KMS-11 (cell line): Measurements from ENCODE around the gene NTRK3.

Experiments
- H2AFZ ChIP-seq: fragments of 200-600 bp; sonication (generic); 2 replicates; pipeline ENCODE4 v1.6.1; 2016; ENCODE audit warnings: antibody characterized with exemption, mixed run types, low read depth
- H3K27ac ChIP-seq: fragments of 200-600 bp; sonication (generic); 2 replicates; pipeline ENCODE4 v1.6.1; 2016; ENCODE audit warnings: mild to moderate bottlenecking, mixed run types
- H3K27me3 ChIP-seq: fragments of 200-600 bp; sonication (generic); 2 replicates; pipeline ENCODE4 v1.6.1; 2017; ENCODE audit warnings: mild to moderate bottlenecking, low read depth, mixed run types, moderate library complexity; ENCODE audit not compliant: insufficient read depth
- H3K36me3 ChIP-seq: fragments of 200-600 bp; sonication (generic); 2 replicates; pipeline ENCODE4 v1.6.1; 2017; ENCODE audit warnings: mild to moderate bottlenecking, mixed run types; ENCODE audit not compliant: insufficient read depth
- H3K4me1 ChIP-seq: fragments of 200-600 bp; sonication (generic); 2 replicates; pipeline ENCODE4 v1.6.1; 2016; ENCODE audit warnings: mild to moderate bottlenecking, low read depth, mixed run types; ENCODE audit not compliant: poor library complexity, severe bottlenecking
- H3K4me2 ChIP-seq: fragments of 200-600 bp; sonication (generic); 2 replicates; pipeline ENCODE4 v1.7.0; 2016; ENCODE audit warnings: mild to moderate bottlenecking, mixed run types
- H3K4me3 ChIP-seq: fragments of 200-600 bp; sonication (generic); IDR thresholded peaks from 2 replicates; pipeline ENCODE4 v1.6.1; 2017; ENCODE audit warnings: low read depth, low read length, mixed read lengths; ENCODE audit not compliant: insufficient read depth
- H3K79me2 ChIP-seq: fragments of 200-600 bp; sonication (generic); 2 replicates; pipeline ENCODE4 v1.6.1; 2016; ENCODE audit warnings: low read depth, mixed run types; ENCODE audit not compliant: insufficient read depth
- H3K9ac ChIP-seq: fragments of 200-600 bp; sonication (generic); 2 replicates; pipeline ENCODE4 v1.6.1; 2016; ENCODE audit warnings: mild to moderate bottlenecking, mixed run types
- H4K20me1 ChIP-seq: fragments of 200-600 bp; sonication (generic); 2 replicates; pipeline ENCODE4 v1.6.1; 2016; ENCODE audit warnings: mild to moderate bottlenecking, mixed run types; ENCODE audit not compliant: insufficient read depth
- CTCF ChIP-seq: fragments of 200-600 bp; sonication (generic); conservative IDR thresholded peaks from 2 replicates; pipeline ENCODE4 v1.6.1; 2017; ENCODE audit warnings: low read depth, mild to moderate bottlenecking, antibody characterized with exemption, low read length, moderate library complexity, mixed read lengths

NTRK3 gene

GRCh38 chr15:87916208-87916607 is 340.3 kb downstream of the NTRK3 start:
- H4K20me1 ChIP-seq = no peaks in the 10 kb centered on the region
- H3K4me1 ChIP-seq = no peaks in the 10 kb centered on the region
- no peak overlapping the region for H2AFZ ChIP-seq
- H3K36me3 ChIP-seq = no peaks in the 10 kb centered on the region
- no peak overlapping the region for H3K4me3 ChIP-seq
- H3K27me3 ChIP-seq = no peaks in the 10 kb centered on the region
- no peak for TF ChIP-seq CTCF
- H3K27ac ChIP-seq = no peak overlapping the region
- H3K4me2 ChIP-seq = no peak overlapping the region
- H3K9ac ChIP-seq = no peak overlapping the region
- no peaks in the 10 kb centered on the region for H3K79me2 ChIP-seq

GRCh38 chr15:87910301-87910700 is 346.2 kb downstream of the NTRK3 start:
- H3K79me2 ChIP-seq = no peaks in the 10 kb centered on the region
- no peak overlapping the region for H3K27ac ChIP-seq
- no peak for TF ChIP-seq CTCF
- H3K4me2 ChIP-seq = no peak overlapping the region
- H4K20me1 ChIP-seq = no peaks in the 10 kb centered on the region
- H3K4me1 ChIP-seq = no peaks in the 10 kb centered on the region
- no peaks in the 10 kb centered on the region for H3K27me3 ChIP-seq
- H3K36me3 ChIP-seq = no peaks in the 10 kb centered on the region
- no peak overlapping the region for H3K4me3 ChIP-seq
- H3K9ac ChIP-seq = no peak overlapping the region
- no peak overlapping the region for H2AFZ ChIP-seq

- no peaks in the 10 kb centered on the region for H3K36me3 ChIP-seq
- no peak overlapping the region for H3K27ac ChIP-seq
- no peak overlapping the region for H3K4me2 ChIP-seq
- no peak overlapping the region for H2AFZ ChIP-seq
- no peaks in the 10 kb centered on the region for H3K27me3 ChIP-seq
- no peak overlapping the region for H3K9ac ChIP-seq
- no peaks in the 10 kb centered on the region for H4K20me1 ChIP-seq
- no peaks in the 10 kb centered on the region for H3K4me1 ChIP-seq
- no peaks in the 10 kb centered on the region for H3K79me2 ChIP-seq
- H3K4me3 ChIP-seq = no peak overlapping the region
- TF ChIP-seq CTCF = no peak
These were observed 348.7 kb downstream of the NTRK3 start for GRCh38 chr15:87907676-87908446.

GRCh38 chr15:87906444-87906843 is 350.1 kb downstream of the NTRK3 start:
- H3K36me3 ChIP-seq = no peaks in the 10 kb centered on the region
- H4K20me1 ChIP-seq = no peaks in the 10 kb centered on the region
- H3K4me3 ChIP-seq = no peak overlapping the region
- no peaks in the 10 kb centered on the region for H3K79me2 ChIP-seq
- no peak overlapping the region for H3K4me2 ChIP-seq
- no peak overlapping the region for H3K9ac ChIP-seq
- no peak for TF ChIP-seq CTCF
- H3K27ac ChIP-seq = no peak overlapping the region
- H3K4me1 ChIP-seq = no peaks in the 10 kb centered on the region
- H2AFZ ChIP-seq = no peak overlapping the region
- no peaks in the 10 kb centered on the region for H3K27me3 ChIP-seq
